GM10248 (cell line): ENCODE data around the gene GPR180.
A peak's percentile ranks its signal among the peaks of the same experiment; 100 is the strongest.

Source experiments
- CTCF ChIA-PET: fragments of 300-600 bp; sonication (Branson Sonifier 250); formaldehyde crosslinking; extraction: SDS; loops from one replicate; lab custom pipeline; 2021; ENCODE audit warnings: antibody characterized with exemption; lab: Yijun Ruan, JAX
- POLR2A ChIA-PET: fragments of 350-650 bp; sonication (Branson Sonifier 250); formaldehyde crosslinking; extraction: SDS; loops from one replicate; lab custom pipeline; 2020; ENCODE audit warnings: antibody characterized with exemption; lab: Yijun Ruan, JAX
- DNase-seq: peaks from one replicate; pipeline ENCODE4 v3.0.0; 2012; ENCODE audit errors: extremely low spot score
- CTCF ChIP-seq: IDR thresholded peaks from 2 replicates; pipeline ENCODE4 v1.5.1; 2012; ENCODE audit warnings: mild to moderate bottlenecking, low read depth; ENCODE audit errors: extremely low read depth, missing control alignments, control extremely low read depth

The GPR180 gene

GRCh38 chr13:94601446-94602431 lies at the start of gene GPR180:
Gene GPR180 (plus strand): TSS chr13:94601857. CDS start chr13:94601928, 71 bp downstream.
- DNase-seq: peak; percentile 96
- no peak for TF ChIP-seq CTCF
- CTCF ChIA-PET: interaction anchor here (8.1 kb wide), 1 partner anchor 18 kb away, joined by 105 read pairs; no protein-coding TSS in a partner anchor
- POLR2A ChIA-PET: interaction anchor here (2.0 kb wide), 1 partner anchor 16 kb away, joined by 4 read pairs; no protein-coding TSS in a partner anchor

GRCh38 chr13:94552095-94552494 lies 49.6 kb upstream of the GPR180 start:
- no peak for TF ChIP-seq CTCF
- ChIA-PET CTCF (interaction anchor here (0.9 to 1.1 kb wide), 2 partner anchors 14 to 52 kb away, joined by 3 read pairs; no protein-coding TSS in a partner anchor), POLR2A (no interaction called here)
- DNase-seq: no peak

GRCh38 chr13:94553766-94554165 lies 47.9 kb upstream of the GPR180 start:
- CTCF ChIA-PET: interaction anchor here (1.5 to 1.7 kb wide), 2 partner anchors 14 to 24 kb away, joined by 3 read pairs; no protein-coding TSS in a partner anchor

GRCh38 chr13:94556041-94556440 lies 45.6 kb upstream of the GPR180 start:
- CTCF ChIA-PET: interaction anchor here (0.9 to 2.1 kb wide), 5 partner anchors 10 to 65 kb away, joined by 3 to 4 read pairs (median 3); no protein-coding TSS in a partner anchor
- POLR2A ChIA-PET: no interaction called here
- DNase-seq: no peak
- no peak for TF ChIP-seq CTCF

More at GRCh38 chr13:94553766-94554165, 47.9 kb upstream of the GPR180 start:
- no peak for TF ChIP-seq CTCF
- DNase-seq: no peak
- POLR2A ChIA-PET: no interaction called here

- ChIA-PET POLR2A (no interaction called here), CTCF (interaction anchor here (0.9 to 2.1 kb wide), 5 partner anchors 10 to 64 kb away, joined by 3 to 4 read pairs (median 3); no protein-coding TSS in a partner anchor)
- no peak for TF ChIP-seq CTCF
- DNase-seq: no peak
These were observed 45.0 kb upstream of the GPR180 start for GRCh38 chr13:94556621-94557020.

- ChIA-PET CTCF (interaction anchor here (2.1 kb wide), 1 partner anchor 11 kb away, joined by 4 read pairs; no protein-coding TSS in a partner anchor), POLR2A (no interaction called here)
- TF ChIP-seq CTCF: no peak
- DNase-seq: no peak
These were observed 43.9 kb upstream of the GPR180 start for GRCh38 chr13:94557684-94558235.
